Measurements from ENCODE around the gene TPSAB1.
"Not testable (repeated sequence)": the region's sequence is repeated elsewhere in the genome, so short reads cannot be mapped to it uniquely, and the experiment has no call there.

TPSAB1 gene

DNA sequence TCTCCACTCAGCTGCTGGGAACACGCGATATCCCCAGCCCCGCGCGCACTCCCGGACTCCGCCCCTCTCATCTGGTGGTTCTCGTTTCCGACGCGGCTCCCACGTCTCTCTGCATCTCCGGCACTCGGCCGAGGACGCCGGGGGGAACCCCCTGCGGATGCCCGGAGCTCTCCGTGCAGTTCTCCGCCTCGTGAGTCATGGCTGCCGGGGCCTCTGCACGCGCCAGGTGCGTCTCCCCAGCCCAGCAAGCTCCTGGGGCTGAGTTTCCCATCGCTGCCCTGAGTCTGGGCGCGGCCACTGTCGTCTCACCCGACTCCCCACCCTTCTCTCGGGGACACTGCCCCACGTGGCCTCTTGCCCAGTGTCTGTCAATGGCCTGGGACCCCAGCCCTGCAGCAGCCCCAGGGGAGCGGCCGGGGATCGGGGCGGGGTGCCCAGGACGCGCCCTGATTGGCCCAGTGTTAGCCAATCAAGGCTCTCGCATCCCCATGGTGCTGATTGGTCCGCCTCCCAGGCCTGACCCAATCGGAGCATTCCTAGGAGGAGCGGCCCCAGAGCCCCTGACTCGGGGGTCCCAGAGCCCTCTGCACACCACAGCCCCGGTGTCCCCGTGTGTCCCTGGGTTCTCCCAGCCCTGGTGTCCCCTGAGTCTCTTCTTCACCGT lies 13.3 kb downstream of the TPSAB1 start:
- not testable (repeated sequence) for DNase-seq

- DNase-seq = not testable (repeated sequence)
Observed at GRCh38 chr16:1254821-1255220, 14.3 kb downstream of the TPSAB1 start.

DNA sequence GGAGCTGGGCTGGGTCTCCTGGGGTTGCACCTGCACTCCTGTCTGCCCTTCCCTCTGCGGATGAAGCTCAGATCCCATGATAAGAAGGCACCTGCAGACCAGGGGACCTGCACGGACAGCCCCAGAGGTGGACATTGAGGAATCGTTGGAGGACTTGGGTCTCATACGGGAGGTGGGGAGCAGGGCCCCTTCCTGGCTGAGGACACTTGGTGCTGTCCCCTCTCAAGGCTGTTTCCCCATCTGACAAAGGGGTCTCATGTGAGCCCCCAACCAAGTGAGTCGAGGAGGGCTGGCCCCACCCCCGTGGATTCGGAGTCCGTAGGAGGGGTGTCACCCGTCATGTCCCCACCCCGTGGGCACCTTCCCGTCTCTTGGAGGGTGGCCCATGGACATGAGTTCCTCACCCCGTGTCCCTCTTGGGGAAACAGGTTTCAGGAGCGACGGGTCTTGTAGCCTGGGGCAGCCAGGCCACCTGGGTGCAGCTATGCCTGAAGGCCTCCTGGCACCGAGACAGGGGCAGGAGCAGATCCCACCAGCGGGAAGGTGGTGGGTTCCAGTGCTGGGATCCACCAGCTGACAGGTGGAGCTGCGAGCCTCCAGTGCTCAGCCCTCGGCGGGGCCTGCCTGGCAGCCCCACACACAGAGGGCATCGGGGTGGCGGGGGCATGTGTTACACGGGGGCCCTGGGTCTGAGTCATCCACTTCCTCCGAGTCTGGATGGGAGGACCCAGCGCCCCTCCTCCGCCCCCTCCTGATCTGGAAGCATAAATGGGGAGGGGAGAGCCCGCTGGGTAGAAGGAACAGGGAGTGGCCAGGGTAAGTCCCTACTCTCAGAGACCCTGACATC lies 15.0 kb downstream of the TPSAB1 start, which contains the start of gene TPSD1:
Gene TPSD1 (plus strand): TSS at position 794 of the 847 bp plus-strand sequence. CDS start 212 bp downstream, outside the sequence.
- not testable (repeated sequence) for DNase-seq

DNA sequence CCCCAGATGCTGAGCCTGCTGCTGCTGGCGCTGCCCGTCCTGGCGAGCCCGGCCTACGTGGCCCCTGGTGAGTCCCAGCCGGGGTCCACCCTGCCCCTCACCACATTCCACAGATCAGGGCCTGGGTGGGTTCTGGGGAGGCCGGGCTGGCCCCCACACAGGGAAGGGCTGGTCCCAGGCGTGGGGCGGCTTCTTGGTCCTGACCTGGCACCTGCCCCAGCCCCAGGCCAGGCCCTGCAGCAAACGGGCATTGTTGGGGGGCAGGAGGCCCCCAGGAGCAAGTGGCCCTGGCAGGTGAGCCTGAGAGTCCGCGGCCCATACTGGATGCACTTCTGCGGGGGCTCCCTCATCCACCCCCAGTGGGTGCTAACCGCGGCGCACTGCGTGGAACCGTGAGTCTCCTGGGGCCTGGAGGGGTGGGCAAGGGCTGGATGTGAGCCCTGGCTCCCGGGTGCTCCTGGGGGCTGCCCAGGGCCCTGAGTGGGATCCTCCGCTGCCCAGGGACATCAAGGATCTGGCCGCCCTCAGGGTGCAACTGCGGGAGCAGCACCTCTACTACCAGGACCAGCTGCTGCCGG lies 15.9 kb downstream of the TPSAB1 start:
- not testable (repeated sequence) for DNase-seq

- DNase-seq = no peak
Observed at GRCh38 chr16:1256874-1257322, 16.4 kb downstream of the TPSAB1 start.

DNA sequence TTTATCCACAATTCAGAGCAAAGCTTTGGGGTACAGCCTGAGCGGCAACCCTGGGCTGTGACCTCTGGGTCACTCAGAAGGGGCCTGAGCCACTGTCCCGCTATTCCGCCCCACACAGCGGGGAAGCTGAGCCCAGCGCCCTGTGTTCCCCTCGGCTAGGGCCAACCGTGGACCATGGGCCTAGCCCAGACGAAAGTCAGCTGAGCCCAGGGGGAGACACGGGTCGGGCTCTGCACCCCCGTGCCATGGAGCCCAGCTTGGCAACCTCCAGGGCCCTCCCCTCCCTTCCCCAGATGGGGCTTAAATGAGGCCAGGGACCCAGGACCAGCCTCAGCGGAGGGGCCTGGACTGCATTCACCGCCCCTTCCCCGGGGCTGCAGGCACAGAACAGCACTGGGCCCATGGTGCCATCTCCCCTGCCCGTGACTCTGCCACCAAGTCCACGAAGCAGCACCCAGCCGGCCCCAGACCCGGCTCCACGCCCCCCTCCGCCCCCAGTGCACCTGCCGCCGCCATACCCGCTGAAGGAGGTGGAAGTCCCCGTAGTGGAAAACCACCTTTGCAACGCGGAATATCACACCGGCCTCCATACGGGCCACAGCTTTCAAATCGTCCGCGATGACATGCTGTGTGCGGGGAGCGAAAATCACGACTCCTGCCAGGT lies 17.2 kb downstream of the TPSAB1 start:
- no peak for DNase-seq

DNA sequence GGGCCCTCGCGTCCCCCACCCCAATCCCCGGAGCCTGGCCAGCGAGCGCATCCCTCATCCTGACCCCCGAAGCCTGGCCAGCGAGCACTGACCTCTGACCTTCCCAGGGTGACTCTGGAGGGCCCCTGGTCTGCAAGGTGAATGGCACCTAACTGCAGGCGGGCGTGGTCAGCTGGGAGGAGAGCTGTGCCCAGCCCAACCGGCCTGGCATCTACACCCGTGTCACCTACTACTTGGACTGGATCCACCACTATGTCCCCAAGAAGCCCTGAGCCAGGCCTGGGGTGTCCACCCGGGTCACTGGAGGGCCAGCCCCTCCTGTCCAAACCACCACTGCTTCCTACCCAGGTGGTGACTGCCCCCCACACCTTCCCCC lies 17.7 kb downstream of the TPSAB1 start:
- DNase-seq = no peak

GRCh38 chr16:1258906-1259759 lies 18.6 kb downstream of the TPSAB1 start:
- no peak for DNase-seq

DNA sequence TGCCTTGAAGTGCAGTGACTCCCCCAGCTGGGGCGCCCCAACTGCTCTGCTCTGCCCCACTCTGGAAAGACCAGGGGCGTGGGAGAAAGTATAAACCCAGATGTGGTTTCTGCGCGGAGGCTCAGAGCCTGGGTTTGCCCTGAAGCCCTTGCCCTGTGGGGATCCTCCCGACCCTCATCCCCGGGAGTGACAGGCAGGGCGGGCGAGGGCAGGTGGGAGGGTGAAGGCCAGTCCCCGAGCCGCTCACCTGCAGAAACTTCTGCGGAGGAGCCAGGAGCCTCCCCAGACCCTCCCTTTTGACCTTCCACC lies 19.2 kb downstream of the TPSAB1 start:
- no peak for DNase-seq

DNA sequence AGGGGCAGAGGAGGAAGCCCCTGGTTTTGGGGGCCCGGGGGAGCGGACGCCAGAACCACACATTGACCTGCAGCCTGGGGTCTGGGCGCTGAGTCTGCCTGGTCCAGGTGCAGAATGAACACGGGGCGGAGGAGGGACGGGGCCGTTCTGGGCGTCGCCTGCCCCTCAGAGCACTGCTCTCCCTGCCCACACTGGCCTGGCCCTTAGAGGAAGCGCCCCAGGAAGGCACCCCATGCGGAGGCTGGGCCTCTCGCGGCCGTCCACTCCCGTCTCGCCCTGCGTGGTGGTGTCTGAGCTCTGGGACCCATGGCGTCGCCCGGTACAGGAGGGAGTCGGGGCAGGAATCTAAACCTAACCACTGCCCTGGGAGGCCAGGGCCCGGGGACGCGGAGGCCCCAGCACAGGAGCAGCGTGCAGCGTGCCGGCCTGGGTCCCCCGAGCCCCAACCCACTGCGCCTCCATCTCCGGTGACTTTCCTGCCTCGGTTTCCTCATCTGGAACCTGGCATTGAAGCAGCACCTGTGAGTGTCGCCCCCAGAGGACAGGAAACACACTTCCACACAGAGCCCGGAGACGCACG lies 19.7 kb downstream of the TPSAB1 start:
- no peak for DNase-seq

GRCh38 chr16:1261131-1261892 lies 20.8 kb downstream of the TPSAB1 start:
- DNase-seq = no peak

GRCh38 chr16:1262210-1262845 lies 21.8 kb downstream of the TPSAB1 start:
- no peak for DNase-seq

DNA sequence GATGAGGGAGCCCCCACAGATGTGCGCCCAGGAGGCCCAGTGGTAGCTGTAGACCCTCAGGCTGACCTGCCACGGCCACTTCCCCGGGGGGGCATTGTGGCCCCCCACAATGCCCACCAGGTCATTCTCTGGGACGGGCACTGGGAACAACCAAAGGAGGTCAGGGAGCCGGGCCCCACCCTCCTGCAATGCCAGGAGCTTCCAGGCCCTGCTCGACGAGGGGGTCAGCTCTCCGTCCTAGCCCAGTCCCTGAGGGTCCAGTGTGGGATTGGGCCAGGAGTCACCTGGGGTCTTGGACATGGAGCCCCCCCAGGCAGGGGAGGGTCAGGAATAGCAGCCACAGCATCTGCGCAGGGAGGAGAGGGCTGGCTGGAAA lies 22.3 kb downstream of the TPSAB1 start:
- DNase-seq = no peak

DNA sequence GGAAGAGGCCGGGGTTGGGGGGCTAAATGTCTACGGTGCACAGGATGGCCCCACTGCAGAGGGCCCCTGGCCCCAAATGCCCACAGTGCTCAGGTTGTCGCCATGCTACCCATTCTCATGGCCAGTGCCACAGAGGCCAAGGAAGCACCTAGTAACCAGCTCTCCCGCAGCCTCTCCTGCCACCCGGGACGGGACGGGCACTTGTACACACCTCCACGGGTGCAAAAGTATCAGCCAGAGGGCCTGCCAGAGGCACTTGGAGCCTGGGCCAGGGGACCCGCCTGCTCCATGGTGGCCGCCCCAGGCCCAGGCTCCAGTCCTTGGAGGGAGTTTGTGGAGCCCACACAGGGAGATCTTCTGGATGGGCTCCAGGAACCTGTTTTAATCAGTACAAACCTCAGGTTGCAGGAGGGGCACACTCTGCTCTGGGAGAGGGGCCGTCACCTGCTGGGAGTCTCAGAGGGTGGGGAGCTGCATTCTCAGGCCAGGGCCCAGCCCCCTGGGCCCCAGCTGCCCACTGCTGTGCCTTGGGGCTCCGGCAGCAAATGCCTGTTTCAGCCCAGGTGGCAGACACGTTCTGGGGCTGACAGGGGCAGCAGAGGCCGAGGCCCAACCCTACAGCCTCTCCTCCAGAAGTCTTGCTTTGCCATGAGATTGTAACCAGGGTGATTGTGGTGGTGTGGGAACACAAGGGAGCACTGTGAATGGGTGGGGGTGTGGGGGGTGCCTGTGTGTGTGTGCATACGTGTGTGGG lies 23.3 kb downstream of the TPSAB1 start:
- no peak for DNase-seq

GRCh38 chr16:1264345-1265089 lies 24.0 kb downstream of the TPSAB1 start:
- DNase-seq = no peak

DNA sequence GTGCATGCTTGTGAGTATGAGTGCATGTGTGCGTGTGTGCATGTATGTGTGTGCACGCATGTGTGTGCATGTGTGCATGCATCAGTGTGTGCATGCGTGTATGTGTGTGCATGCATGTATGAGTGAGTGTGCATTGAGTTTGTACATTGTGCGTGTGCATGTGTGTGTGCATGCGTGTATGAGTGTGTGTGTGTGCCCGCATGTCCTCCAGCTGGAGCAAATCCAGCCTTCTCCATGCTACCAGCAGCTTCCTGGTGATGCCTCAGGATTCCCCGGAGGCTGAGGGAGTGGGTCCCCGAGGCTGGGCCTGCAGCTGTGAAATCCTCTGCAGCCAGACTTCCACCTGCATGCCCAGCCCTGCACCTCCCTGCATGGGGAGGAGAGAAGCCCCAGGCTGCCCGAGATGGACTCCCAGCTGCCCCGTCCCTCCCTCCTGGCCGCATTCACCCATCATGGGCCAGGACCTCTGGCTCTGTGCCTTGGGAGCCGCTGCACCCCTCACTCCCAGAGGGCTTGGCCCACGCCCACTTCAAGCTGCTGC lies 24.7 kb downstream of the TPSAB1 start:
- DNase-seq = no peak

DNA sequence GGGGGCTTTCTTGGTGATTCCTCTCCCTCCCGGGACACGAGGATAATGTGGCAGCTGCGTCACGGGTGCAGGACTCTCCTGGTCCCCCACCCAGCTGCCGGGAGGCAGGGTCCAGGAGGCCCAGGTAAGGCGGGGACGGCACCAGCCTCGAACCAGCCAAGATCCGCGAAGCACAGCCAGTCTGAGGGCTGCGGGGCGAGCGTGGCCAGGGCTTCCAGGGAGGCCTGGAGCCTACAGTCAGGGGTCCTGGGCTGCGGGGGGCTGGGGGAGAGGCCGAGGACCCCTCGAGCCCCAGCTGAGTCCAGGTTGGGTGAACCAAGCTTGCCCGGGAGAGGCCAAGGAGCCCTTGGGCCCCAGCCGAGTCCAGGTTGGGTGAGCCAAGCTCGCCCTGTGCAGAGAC lies 25.3 kb downstream of the TPSAB1 start:
- no peak for DNase-seq

DNA sequence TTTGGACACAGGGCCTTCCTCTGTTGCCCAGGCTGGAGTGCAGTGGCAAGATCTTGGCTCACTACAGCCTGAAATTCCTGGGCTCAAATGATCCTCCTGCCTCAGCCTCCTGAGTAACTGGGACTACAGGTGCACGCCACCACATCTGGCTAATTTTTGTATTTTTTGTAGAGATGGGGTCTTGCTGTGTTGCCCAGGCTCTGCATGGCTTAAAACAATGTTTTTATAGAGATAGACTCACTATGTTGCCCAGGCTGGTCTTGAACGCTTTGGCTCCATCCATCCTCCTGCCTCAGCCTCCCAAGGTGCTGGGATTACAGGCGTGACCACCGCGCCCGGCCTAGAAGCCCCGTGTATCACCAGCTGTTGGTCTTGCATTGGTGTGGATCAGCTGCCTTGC lies 28.9 kb downstream of the TPSAB1 start:
- not testable (repeated sequence) for DNase-seq

GRCh38 chr16:1271380-1271723 lies 30.8 kb downstream of the TPSAB1 start:
- DNase-seq = no peak

Data from effector CD8-positive, alpha-beta T cell (primary cell).